GM11168 (cell line): ENCODE measurements around the gene NCK2.

Source experiments
- in situ Hi-C: fragments of 300-500 bp; cut with MboI; formaldehyde crosslinking; loops from one replicate; pipeline ENCODE4 v1.12.0; 2022; ENCODE audit warnings: low sequenced_read_pairs; ENCODE audit not compliant: unreplicated experiment

Gene NCK2

GRCh38 chr2:105804266-105804665 lies 59.6 kb downstream of the NCK2 start:
- in situ Hi-C loops: no loop called here

- in situ Hi-C loops: no loop called here
These were observed 62.3 kb downstream of the NCK2 start for GRCh38 chr2:105806996-105807395.

- in situ Hi-C loops: no loop called here
These were observed 63.8 kb downstream of the NCK2 start for GRCh38 chr2:105808423-105809096.

- in situ Hi-C loops: no loop called here
These were observed 64.4 kb downstream of the NCK2 start for GRCh38 chr2:105809097-105809473.

DNA sequence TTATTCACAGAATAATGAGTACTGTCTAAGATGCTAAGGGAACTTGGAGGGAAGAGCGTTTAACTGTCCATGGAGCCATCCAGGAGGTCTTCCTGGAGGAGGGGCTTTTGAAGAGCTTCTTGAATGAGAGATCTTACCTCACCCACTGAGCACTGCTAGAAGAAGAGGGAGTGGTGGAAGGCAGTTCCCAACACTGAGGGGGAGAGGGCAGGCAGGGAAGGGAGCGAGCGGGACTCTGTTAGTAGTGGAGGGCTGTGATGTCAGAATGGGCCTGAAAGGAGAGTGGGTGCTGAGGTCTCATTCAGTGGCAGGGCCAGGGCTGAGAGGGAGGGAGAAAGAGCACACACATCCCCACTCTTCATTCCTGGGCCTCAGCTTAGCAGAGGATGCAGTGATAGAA lies 65.0 kb downstream of the NCK2 start:
- in situ Hi-C loops: no loop called here

- in situ Hi-C loops: no loop called here
These were observed 67.7 kb downstream of the NCK2 start for GRCh38 chr2:105812180-105813044.

- in situ Hi-C loops: no loop called here
These were observed 68.3 kb downstream of the NCK2 start for GRCh38 chr2:105813045-105813315.

DNA sequence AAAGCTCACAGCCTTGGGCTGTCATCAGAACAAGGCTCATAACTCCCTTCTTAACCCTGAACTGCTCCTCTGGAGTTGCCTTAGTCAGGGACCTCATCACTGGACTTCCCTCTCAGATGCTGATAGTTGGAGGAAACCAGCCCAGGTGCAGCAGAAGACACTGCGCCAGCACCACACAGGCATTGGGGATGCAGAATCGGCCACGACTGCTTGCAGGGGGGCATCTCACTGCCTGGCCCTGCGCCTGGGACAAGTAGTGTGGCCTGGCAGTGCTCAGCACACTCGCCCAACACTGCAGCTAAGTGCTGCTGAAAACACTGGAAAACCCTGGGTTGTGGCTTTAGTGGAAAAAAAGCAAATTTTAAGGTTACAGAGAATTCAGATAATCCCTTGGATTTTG lies 68.7 kb downstream of the NCK2 start:
- in situ Hi-C loops: no loop called here

GRCh38 chr2:105814291-105814940 lies 69.7 kb downstream of the NCK2 start:
- in situ Hi-C loops: no loop called here

DNA sequence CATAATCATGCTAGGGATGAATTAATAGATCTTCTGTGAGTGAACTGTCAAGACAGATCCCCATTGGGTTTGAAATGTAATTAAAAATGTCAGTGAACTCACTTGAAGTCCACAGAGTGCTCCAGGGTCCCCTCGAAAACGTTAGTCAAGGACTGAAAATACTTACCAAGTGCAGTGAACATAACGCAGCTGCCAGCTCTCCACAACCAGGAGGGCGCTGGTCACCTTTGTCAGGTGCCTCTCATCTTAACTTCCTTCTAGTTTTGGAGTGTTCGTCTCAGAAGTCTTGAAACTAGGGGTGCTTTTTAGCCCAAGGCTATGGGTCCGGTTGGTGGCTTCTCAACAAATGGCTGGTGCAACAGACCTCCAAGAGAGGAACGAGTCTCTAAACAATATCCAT lies 70.7 kb downstream of the NCK2 start:
- in situ Hi-C loops: no loop called here

DNA sequence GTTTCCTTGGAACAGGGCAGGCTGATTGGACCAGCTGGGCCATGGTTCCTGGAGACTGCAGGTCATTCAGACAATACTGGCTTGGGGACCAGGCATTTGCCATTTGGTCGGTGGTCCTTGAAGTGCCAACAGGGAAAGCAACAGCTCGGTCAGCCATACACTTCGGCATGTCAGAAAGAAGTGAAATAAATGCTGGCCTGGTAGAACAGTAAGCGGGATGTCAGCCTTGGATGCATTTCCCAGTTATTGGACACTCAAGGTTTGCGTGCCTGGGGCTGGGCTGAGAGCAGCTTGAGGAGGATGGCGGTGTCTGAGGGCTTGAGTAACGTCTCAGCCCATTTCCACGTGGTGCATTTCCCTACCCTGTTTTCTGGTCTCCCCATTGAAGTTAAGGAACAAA lies 75.4 kb downstream of the NCK2 start:
- in situ Hi-C loops: no loop called here

GRCh38 chr2:105820691-105821090 lies 76.0 kb downstream of the NCK2 start:
- in situ Hi-C loops: no loop called here

GRCh38 chr2:105821428-105822125 lies 76.9 kb downstream of the NCK2 start:
- in situ Hi-C loops: no loop called here

GRCh38 chr2:105822186-105822585 lies 77.5 kb downstream of the NCK2 start:
- in situ Hi-C loops: no loop called here

DNA sequence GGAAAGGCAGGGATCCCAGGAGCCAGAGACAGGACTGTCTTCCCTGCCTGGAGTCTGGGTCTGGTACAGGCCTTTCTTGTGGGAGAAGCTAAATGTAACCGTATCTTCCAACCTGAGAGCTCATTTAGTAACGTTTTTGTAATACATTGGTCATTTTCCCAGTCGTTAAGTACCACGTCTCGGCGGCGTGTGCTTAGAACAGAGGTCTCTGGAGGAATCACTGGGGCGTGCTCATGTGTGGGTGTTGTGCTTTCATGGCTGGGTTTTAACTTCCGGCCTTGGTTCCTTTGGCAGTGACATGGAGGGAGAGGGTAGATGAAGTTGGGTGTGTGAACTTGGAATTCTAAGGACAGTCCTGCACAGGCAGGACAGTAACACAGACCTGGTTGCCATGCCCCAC lies 79.7 kb downstream of the NCK2 start:
- in situ Hi-C loops: no loop called here

DNA sequence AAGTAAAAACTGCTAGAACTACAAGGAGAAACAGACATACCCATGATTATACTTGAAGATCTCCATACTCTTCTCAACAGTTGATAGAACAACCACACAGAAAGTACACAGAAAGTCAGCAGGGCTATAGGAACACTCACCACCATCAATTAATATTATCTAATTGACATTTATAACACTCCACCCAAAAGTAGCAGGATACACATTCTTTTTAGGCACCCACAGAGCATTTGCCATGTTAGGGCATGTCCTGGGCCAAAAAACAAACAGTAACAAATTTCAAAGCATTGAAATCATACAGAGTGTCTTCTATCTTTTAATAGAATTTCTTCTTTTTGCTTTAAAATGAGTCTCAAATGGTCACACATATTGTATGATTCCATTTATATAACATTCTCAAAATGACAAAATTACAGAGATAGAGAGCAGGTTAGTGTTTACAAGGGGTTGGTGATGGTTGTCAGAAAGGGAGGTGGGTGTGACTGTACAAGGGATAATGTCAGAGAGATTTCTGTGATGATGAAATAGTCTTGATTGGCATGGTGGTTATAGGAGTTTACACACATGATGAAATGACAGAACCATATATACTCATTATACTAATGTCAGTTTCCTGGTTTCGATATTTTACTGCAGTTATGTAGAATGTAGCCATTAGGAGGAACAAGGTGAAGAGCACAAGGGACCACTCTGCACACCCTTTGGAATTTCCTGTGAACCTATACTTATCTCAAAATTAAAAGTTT lies 82.8 kb downstream of the NCK2 start:
- in situ Hi-C loops: no loop called here

- in situ Hi-C loops: no loop called here
These were observed 83.8 kb downstream of the NCK2 start for GRCh38 chr2:105828558-105828957.

GRCh38 chr2:105834931-105835330 lies 90.2 kb downstream of the NCK2 start:
- in situ Hi-C loops: loop anchor here (5.0 kb wide), 1 partner anchor 43 kb away; no protein-coding TSS in a partner anchor

DNA sequence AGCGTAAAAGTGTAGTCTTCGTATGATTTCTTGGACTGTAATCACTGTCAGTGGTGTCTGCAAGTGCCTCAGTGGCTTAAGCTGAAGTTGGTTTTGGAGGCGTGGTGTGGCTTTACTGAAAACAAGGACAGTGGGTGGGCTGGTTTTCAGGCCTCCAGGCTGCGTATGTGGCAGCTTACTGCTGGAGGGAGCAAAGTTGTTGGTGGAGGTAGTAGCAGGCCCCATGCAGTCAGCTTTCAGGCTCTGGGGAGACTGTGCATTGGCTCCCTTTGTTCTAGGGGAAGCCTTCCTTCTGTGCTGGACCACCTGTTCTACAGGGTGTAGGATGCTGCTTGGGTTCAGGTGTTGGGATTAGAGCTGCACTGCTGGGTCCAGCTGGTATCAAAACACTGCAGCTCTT lies 91.6 kb downstream of the NCK2 start:
- in situ Hi-C loops: no loop called here
